Lower leg skin (tissue), 4 donors: ENCODE data around the gene NOTCH3. TPM values are rescaled to one million over a fixed set of nuclear protein-coding genes. Genes with fewer than 3 reads are reported as not detected.
A peak's percentile ranks its signal among the peaks of the same experiment; 100 is the strongest.

Experiments
- DNase-seq, 2 donors: peaks; one replicate each; pipeline ENCODE4 v3.0.0-alpha.2; 2019; ENCODE audit warnings: low spot score in 2 of 2
- H3K4me3 ChIP-seq: fragments of 200-600 bp; sonication (generic); 2 replicates; pipeline ENCODE4 v1.5.1; 2017; ENCODE audit warnings: mild to moderate bottlenecking, low read depth; ENCODE audit not compliant: poor library complexity, severe bottlenecking
- POLR2A ChIP-seq, 2 donors: fragments of 450-650 bp; IDR thresholded peaks; one replicate each; pipeline ENCODE4 v1.6.1; 2016 to 2017; ENCODE audit warnings: antibody characterized with exemption in 2 of 2, mild to moderate bottlenecking in 1 of 2, moderate library complexity in 1 of 2
- WGBS, 2 donors: methylation state at CpG; one replicate each; pipeline ENCODE4 v1.1.5; 2018; 5-methylcytosine and 5-hydroxymethylcytosine counted together
- intact Hi-C: fragments of 100-400 bp; cut with DNase I; formaldehyde crosslinking; loops from one replicate; pipeline ENCODE4 v1.15.0; 2023; ENCODE audit warnings: low total_unique reads
- total RNA-seq, 4 donors: library from RNA; depleted of rRNA; stranded (reverse); fragments of >200 nt; gene quantifications; one replicate each; pipeline ENCODE4 v1.1.0, GENCODE V29; 2016
- TF ChIP-seq, protein P1 (sequence below), 3 donors: fragments of 450-650 bp; IDR thresholded peaks; one replicate each; pipeline ENCODE4 v1.5.1; 2016; ENCODE audit warnings: antibody characterized with exemption in 3 of 3, mild to moderate bottlenecking in 3 of 3, moderate library complexity in 2 of 3

NOTCH3 gene
- total RNA-seq, 4 donors from 2014 or later: 215 to 332 (median 251) TPM

DNA sequence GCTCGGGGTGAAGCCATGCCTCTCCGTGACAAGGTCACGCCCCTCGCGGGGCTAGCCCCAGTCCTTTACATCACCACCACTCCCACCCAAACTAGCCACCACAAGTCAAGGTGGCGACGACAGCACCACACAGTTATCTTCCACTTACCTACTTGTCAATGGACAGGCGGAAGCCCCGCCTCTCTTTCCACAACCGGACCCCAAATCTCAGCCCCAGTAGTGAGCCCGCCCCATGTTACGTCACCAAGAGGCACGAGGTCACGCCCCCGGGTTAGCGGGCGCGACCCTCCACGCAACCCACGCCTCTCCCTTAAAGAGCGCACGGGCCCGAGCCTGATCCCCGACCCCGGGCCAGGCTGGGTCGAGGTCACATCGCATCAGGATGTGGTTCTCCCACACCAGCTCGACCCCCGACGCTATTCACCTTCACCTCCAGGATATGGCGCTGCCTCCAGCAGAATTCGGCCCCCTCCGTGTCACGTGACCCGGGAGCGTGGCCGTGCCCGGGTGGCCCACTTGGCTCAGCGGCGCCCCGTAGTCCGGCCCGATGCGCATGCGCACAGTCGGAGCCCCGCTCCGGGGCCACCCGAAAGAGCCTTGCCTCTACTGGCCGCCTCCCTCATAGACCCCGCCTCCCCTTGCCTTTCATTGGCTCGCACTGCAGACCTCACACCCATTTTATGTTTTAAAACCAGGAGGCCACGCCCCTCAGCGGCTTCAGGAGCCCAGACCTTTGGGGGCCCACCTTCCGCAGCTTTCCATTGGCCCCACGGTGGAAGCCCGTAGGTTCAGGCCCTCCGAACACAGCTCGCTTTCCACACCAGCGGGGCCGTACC, 75.3 kb downstream of the NOTCH3 start:
- H3K4me3 ChIP-seq: peak overlapping the region; percentile 65
- 1 to 2% methylated on average over 39 to 55 of the region's 61 CpGs for WGBS, 2 donors
- intact Hi-C loops: no loop called here
- TF ChIP-seq, protein P1, sequence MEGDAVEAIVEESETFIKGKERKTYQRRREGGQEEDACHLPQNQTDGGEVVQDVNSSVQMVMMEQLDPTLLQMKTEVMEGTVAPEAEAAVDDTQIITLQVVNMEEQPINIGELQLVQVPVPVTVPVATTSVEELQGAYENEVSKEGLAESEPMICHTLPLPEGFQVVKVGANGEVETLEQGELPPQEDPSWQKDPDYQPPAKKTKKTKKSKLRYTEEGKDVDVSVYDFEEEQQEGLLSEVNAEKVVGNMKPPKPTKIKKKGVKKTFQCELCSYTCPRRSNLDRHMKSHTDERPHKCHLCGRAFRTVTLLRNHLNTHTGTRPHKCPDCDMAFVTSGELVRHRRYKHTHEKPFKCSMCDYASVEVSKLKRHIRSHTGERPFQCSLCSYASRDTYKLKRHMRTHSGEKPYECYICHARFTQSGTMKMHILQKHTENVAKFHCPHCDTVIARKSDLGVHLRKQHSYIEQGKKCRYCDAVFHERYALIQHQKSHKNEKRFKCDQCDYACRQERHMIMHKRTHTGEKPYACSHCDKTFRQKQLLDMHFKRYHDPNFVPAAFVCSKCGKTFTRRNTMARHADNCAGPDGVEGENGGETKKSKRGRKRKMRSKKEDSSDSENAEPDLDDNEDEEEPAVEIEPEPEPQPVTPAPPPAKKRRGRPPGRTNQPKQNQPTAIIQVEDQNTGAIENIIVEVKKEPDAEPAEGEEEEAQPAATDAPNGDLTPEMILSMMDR (IDR thresholded peaks at IDR 0.05): no peak
- peak; percentile 98 to 99 for DNase-seq

DNA sequence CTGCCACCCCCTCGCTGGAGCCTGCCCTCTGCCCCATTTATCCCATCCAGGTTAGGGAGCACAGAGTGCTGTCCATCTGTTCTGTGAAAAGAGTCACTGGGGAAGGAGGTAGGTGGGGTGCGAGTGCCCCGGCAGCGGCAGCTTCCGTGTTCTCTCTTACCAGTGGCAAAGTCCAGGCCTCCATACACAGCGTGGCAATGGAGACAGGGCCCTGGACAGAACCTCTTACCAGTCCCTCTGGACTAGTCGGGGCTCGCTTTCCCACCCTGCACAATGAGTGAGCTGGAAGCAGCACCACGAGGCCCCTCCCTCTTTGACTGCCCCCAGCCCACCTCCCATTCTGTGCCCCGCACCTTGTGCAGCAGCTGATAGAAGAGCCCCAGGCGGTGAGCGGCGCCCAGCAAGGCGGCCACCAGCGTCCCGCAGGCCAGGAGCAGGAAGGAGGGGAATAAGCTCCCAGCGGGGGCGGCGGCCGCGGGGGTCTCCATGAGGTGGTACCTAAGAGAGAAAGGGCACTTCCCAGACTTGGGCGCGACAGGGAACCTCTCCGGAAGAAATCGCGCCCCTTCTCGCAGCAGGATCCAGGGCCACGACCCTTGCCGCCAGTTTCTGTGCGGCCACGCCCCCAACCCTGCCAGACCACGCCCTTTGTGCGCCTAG, 76.1 kb downstream of the NOTCH3 start:
- peak in 1 of 2 donors; percentile 91 for DNase-seq
- intact Hi-C loops: no loop called here
- H3K4me3 ChIP-seq: peak overlapping the region; percentile 65
- 2% methylated on average over 27 to 33 of the region's 33 CpGs for WGBS, 2 donors
- TF ChIP-seq, protein P1 (IDR thresholded peaks at IDR 0.05): no peak
- TF ChIP-seq POLR2A (IDR thresholded peaks at IDR 0.05): no peak

DNA sequence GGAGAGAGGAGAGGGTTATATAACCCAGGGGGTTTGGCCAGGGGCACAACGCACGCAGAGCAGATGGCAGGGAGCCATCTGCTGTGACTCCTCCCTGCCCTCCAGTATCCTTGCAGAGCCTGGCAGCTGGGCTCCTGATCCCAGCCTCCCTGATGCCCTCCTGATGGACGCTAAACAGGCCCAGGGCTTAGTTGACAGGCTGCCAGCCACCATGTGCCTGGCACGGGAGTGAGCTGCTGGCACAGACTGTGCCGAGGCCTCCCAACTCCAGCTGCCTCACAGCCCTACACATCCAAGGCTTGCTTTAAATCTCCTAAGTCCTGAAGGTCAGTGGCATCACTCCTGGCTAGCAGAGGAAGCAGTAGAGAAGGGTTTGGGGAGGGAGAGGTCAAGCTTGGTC, 76.9 kb downstream of the NOTCH3 start:
- TF ChIP-seq POLR2A (IDR thresholded peaks at IDR 0.05): no peak
- TF ChIP-seq, protein P1 (IDR thresholded peaks at IDR 0.05): no peak
- intact Hi-C loops: no loop called here
- WGBS, 2 donors: 16 to 25% methylated on average over 4 to 5 of the region's 5 CpGs
- no peak for DNase-seq
- H3K4me3 ChIP-seq: no peak overlapping the region

DNA sequence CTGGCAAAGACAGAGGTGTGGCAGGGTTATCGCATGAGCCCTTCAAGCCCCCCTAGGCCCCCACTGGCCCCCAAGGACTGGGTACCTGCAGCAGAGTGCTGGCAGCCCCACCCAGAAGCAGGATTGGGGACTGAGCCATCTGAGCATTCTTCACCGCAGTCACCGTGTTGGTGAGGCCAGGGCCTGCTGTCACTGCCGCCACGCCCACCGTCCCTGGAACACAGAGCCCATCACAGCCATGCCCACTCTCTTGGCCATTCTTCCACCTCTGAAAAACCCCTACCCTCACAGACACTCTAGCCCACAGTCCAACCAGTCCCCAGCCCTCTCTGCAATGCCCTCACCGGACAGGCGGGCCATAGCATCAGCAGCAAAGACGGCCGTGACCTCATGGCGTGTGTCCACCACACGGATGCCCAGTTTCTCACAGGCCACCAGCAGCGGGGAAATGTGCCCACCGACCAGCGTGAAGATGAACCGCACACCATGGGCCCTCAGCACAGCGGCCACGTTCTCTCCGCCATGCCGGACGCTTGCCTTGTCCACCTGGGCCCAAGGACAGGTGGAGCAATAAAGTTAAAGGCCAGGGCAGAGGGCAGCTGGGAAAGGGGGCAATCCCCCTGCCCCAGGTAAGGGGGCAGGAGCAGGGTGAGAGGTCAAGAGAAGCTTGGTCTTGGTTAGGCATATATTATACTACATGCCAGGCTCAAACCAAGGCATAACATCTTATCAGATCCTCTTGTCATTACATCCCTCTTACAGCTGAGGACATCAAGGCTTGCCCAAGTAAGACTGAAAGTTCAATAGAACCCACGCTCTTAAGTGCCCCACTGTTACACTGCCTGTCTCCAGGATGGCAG, 77.5 kb downstream of the NOTCH3 start:
- WGBS, 2 donors: 91 to 92% methylated on average over 15 to 22 of the region's 22 CpGs
- intact Hi-C loops: no loop called here
- DNase-seq: no peak

DNA sequence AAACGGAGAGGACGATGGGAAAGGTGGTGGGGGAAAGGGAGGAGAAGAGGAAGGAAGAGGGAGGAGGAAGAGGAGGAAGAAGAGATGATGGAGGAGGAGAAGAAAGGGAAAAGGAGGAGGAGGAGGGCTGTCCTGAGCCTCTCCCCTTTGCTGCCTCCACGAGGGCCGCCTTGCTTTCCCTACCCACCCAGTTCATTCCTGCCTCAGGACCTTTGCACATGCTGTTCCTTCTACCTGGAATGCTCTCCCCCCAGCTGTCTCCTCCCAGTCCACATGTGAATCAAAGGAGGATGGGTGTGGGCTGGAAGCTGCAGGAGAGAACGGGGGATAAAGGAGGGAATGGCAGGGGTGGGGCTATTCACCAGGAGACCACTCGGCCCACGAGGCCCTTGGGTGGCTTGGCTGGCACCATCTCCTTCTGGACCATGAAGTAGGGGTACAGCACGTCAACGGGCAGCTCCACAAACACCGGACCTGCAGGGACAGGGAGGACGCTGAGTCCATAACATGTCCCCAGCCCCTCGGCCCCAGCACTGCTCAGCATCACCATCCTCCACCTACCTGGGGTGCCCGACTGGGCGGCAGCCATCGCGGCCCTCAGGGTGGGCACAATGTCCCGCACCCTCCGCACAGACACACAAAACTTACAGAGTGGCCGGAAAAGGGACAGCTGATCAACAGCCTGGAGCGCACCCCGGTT, 78.3 kb downstream of the NOTCH3 start:
- no peak overlapping the region for H3K4me3 ChIP-seq
- intact Hi-C loops: no loop called here
- no peak for TF ChIP-seq POLR2A (IDR thresholded peaks at IDR 0.05)
- TF ChIP-seq, protein P1 (IDR thresholded peaks at IDR 0.05): no peak
- 94 to 97% methylated on average over 21 of the region's 21 CpGs for WGBS, 2 donors
- DNase-seq: no peak

More for the DNA sequence above, 77.5 kb downstream of the NOTCH3 start:
- no peak overlapping the region for H3K4me3 ChIP-seq
- no peak for TF ChIP-seq POLR2A (IDR thresholded peaks at IDR 0.05)
